ENCODE results near the gene EIF3M. TPM values are rescaled to one million over a fixed set of nuclear protein-coding genes. Genes with fewer than 3 reads are reported as not detected.
"Not testable (repeated sequence)": the region's sequence is repeated elsewhere in the genome, so short reads cannot be mapped to it uniquely, and the experiment has no call there.

The EIF3M gene
- total RNA-seq, 1 donor from 2014 or later: 149 TPM

DNA sequence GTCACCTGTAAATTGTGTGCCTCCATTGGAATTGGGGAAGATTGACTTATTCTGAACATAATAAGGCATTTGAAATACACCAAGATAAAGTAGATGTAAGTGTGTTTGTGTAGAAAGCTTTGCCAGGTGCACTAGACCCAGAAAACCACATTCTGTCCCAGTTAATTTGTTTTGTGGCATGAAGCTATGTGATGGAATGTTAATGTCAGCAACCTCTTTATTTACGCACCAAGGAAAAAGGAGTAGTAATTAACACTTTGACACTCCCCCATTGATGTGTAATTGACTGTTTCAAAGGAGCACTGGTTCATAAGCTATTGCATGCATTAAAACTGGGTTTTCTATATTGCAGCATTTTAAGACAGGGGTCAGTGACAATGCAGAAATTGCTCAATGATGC, 14.3 kb downstream of the EIF3M start:
- Histone ChIP-seq H3K4me3 (no peak overlapping the region), H3K4me1 (no peaks in the 10 kb centered on the region), H3K36me3 (peaks cover 38 to 67% of the 10 kb centered on the region in 2 donors), H3K27me3 (no peaks in the 10 kb centered on the region), H3K9me3 (no peaks in the 10 kb centered on the region), H3K27ac (no peak overlapping the region)
- DNase-seq (ENCODE audit: low spot score in 2 of 2): no peak
- intact Hi-C loops (cut with DNase I): no loop called here
- TF ChIP-seq, protein P1, sequence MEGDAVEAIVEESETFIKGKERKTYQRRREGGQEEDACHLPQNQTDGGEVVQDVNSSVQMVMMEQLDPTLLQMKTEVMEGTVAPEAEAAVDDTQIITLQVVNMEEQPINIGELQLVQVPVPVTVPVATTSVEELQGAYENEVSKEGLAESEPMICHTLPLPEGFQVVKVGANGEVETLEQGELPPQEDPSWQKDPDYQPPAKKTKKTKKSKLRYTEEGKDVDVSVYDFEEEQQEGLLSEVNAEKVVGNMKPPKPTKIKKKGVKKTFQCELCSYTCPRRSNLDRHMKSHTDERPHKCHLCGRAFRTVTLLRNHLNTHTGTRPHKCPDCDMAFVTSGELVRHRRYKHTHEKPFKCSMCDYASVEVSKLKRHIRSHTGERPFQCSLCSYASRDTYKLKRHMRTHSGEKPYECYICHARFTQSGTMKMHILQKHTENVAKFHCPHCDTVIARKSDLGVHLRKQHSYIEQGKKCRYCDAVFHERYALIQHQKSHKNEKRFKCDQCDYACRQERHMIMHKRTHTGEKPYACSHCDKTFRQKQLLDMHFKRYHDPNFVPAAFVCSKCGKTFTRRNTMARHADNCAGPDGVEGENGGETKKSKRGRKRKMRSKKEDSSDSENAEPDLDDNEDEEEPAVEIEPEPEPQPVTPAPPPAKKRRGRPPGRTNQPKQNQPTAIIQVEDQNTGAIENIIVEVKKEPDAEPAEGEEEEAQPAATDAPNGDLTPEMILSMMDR (IDR thresholded peaks at IDR 0.05): no peak

DNA sequence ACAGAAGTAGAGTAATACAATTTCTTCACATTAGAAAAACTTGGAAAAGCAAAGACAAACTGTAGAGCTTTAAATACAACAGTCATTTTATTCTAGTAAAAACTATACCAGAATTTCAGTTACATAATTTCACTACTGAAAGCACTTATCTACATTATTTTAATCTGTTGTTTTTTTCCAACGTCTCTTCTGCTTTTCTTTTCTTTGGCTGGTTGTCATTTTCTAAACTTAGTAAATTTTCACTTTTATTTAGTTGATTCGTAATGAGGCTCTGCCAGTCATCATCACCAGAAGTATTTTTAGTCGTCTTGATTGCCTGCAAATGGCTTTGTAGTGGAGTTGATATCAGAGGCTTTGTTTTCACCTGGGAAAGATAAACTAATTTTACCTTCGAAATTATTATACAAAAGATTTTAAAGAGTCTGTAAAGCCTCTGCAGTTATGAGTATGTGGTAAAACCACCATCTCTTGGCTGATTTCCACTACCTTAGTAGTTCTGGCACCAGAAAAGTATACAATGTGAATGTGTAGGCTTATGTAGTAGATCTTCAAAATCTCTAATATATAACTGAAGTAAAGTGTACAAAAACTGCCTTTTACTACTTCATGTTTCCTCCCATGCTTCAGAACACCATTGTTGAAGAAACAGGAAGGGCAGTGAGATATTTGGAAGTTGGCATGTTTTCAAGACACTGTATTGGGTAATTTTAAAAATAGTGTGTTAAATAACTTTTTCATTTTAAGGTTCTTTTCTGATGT, 19.2 kb downstream of the EIF3M start:
- Histone ChIP-seq H3K9me3 (no peaks in the 10 kb centered on the region), H3K27me3 (no peaks in the 10 kb centered on the region), H3K4me1 (no peaks in the 10 kb centered on the region), H3K36me3 (peaks cover 17 to 47% of the 10 kb centered on the region in 2 donors), H3K27ac (no peak overlapping the region), H3K4me3 (no peak overlapping the region)
- DNase-seq (ENCODE audit: low spot score in 2 of 2): no peak
- intact Hi-C loops (cut with DNase I): no loop called here
- TF ChIP-seq, protein P1 (IDR thresholded peaks at IDR 0.05): no peak

DNA sequence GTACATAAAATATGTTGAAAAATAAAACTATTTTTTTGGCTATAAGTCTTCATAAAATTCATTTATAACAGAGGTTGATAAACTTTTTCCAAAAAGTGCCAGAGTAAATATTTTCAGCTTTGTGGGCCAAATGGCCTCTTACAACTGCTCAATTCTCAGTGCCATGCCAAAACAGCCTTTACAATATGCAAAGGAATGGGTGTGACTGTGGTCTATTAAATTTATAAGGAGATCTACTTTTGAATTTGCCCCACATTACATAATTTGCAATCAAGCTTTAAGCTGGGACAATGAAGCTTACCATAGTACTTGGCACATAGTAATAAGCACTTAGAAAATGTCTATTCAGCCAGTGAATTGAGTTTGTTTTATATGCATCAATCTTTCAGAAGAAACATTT, 22.6 kb downstream of the EIF3M start:
- no peak overlapping the region for H3K4me3 ChIP-seq
- H3K4me1 ChIP-seq: no peaks in the 10 kb centered on the region
- intact Hi-C loops (cut with DNase I): no loop called here
- H3K9me3 ChIP-seq: no peaks in the 10 kb centered on the region
- peaks cover 17 to 31% of the 10 kb centered on the region in 2 donors for H3K36me3 ChIP-seq
- no peak overlapping the region for H3K27ac ChIP-seq
- TF ChIP-seq, protein P1 (IDR thresholded peaks at IDR 0.05): no peak
- DNase-seq (ENCODE audit: low spot score in 2 of 2): no peak
- H3K27me3 ChIP-seq: no peaks in the 10 kb centered on the region

DNA sequence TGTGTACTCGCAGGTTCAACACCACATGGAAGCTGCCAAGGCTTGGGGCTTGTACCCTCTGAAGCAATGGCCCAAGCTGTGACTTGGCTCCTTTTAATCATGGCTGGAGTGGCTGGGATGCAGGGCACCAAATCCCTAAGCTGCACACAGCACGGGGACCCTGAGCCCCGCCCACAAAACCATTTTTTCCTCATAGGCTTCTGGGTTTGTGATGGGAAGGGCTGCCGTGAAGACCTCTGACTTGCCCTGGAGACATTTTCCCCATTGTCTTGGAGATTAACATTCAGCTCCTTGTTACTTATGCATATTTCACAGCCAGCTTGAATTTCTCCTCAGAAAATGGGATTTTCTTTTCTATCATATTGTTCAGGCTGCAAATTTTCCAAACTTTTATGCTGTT, 25.2 kb downstream of the EIF3M start:
- H3K36me3 ChIP-seq: peaks cover 11 to 18% of the 10 kb centered on the region in 2 donors
- H3K4me1 ChIP-seq; H3K27me3 ChIP-seq; H3K9me3 ChIP-seq; H3K27ac ChIP-seq; intact Hi-C loops (cut with DNase I); DNase-seq (ENCODE audit: low spot score in 2 of 2); H3K4me3 ChIP-seq: not testable (repeated sequence)

DNA sequence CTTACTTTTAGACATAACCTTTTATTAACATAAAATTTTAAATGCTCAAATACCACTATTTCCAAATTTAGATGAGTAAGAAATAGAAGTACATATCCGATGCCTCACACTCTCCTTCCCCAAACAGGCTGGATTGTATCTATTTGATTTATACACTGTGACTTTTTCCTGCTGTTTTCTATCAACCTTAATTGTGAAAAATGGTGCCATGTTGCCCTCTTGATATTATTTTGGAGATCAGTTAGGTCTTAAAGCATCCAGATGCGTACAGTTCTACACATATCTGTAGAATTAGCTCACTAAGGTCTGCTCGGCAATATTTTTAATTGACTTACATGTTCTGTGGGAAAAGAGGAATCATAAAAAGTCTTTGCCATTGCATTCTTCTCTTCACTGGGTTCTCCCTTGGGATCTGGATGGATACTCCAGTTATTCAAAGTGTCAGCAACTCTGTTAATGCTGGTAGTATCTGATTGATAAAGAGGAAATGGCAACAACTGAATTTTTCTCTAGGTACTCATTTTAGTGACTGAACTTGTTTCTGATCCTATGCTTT, 27.2 kb downstream of the EIF3M start:
- intact Hi-C loops (cut with DNase I): no loop called here
- H3K27ac ChIP-seq: no peak overlapping the region
- H3K4me3 ChIP-seq: no peak overlapping the region
- no peaks in the 10 kb centered on the region for H3K36me3 ChIP-seq
- H3K9me3 ChIP-seq: no peaks in the 10 kb centered on the region
- TF ChIP-seq, protein P1 (IDR thresholded peaks at IDR 0.05): no peak
- no peaks in the 10 kb centered on the region for H3K27me3 ChIP-seq
- DNase-seq (ENCODE audit: low spot score in 2 of 2): no peak
- H3K4me1 ChIP-seq: no peaks in the 10 kb centered on the region

DNA sequence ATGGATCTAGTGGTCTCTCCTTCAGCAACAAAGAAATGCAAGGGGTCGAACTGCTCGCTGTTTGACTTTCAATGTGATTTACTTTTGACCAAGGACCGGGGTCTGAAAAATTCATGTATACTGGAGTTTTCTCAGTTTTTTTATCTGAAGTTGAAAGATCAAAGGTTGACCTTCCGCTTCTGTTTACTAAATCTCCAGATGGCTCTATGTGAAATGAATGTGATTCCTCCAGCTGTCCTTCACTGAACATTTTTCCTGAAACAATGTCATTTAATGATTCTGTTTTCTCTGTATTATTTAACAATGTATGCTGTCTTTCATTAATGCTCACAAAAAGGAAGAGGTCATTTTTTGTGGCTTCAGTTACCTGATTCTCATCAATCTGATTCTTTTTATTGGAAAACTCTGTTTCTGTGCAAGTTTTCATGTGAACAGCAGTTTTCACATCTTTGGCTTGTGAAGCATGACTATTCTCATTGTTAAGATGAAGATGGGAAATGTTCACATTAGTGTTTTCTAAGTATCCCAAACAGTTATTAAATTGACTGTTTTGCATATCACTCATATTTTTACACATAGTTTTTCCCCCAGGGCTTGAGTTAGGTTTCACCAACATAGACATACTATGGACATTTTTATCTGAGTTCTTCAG, 30.0 kb downstream of the EIF3M start:
- intact Hi-C loops (cut with DNase I): no loop called here
- DNase-seq (ENCODE audit: low spot score in 2 of 2): no peak
- Histone ChIP-seq H3K27ac (no peak overlapping the region), H3K27me3 (no peaks in the 10 kb centered on the region), H3K9me3 (no peaks in the 10 kb centered on the region), H3K4me1 (no peaks in the 10 kb centered on the region), H3K36me3 (no peaks in the 10 kb centered on the region), H3K4me3 (no peak overlapping the region)
- TF ChIP-seq, protein P1 (IDR thresholded peaks at IDR 0.05): no peak

Data from ascending aorta (tissue), 2 donors.